HG03064 (cell line): ENCODE results near the gene BRAF.
"Not testable (repeated sequence)": the region's sequence is repeated elsewhere in the genome, so short reads cannot be mapped to it uniquely, and the experiment has no call there.

Source experiments
- ATAC-seq: cut with Tn5 transposase; IDR thresholded peaks from one replicate; pipeline ENCODE4 v1.9.1; 2021; ENCODE audit warnings: low read depth; ENCODE audit not compliant: unreplicated experiment

Gene BRAF

DNA sequence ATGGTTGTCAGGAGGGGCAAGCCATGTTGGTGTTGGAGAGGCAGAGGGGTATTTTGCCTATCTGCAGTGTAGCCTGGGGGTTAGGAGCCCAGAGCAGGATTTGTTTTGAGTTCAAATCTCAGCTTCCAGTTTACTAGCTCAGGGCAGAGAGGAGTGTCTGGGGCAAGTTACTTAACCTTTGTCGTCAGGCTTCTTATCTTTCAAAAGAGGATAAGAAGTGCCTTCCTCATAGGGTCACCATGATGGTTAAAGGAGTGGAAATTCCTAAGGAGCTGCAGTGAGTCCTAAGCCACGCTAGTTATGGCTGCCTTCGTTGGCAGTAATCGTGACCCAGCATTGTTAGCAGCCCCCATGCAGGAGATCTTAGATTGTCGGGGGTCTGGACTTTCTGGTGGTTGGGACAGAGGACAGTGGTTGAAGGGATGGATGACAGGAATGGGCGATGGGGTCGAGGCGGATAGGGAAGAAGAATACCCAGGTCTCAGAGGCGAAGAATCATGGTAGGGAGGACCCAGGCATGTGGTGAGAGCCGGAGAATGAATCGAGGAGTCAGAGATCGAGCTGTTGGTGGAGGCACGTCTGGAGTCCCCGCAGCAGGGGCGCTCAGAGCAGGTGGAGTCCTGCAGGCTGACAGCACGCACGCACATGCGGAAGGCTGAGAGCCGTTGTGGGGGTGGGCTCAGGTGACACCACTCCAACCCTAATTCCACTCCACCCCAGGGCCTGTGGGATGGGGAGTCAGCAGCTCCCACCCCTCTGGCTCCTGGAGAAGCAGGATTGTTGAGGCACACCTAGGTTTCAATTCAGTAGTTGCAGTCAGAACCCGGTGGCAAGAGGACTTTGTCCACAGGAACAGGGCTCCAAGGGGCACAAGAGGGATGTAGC lies 240.4 kb downstream of the BRAF start:
- no peak for ATAC-seq

DNA sequence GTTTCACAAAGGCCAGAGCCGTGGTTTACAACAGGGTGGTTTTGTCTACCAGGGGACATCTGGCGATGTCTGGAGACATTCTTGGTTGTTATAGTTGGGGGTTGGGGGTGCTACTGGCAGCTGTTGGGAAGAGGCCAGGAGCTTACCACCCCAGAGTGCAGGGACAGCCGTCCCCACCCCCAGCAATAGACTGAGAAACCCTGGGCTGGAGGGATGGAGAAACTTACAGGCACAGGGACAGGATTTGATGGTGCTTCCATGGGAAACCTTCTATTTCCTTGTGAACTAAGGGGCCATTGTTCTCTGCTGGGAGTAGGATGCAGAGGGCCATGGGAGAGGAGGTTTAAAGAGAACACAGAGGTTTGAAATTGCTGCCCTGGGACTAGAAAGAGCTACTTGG lies 241.1 kb downstream of the BRAF start:
- ATAC-seq = no peak

DNA sequence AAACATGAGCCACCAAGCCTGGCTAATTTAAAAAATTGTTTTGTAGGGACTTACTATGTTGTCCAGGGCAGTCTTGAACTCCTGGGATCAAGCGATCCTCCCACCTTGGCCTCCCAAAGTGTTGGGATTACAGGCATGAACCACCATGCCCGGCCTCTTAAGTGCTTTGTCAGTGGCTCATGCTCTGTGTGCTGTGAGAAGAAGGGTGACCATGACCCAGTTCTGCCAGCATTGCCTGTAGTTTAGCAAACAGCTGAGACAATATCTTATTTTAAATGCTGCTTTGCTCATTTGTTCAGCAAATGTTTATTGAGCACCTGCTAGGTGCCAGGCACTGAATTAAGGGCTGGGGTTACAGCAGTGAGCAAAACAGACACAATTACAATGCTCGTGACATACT lies 243.0 kb downstream of the BRAF start:
- no peak for ATAC-seq

DNA sequence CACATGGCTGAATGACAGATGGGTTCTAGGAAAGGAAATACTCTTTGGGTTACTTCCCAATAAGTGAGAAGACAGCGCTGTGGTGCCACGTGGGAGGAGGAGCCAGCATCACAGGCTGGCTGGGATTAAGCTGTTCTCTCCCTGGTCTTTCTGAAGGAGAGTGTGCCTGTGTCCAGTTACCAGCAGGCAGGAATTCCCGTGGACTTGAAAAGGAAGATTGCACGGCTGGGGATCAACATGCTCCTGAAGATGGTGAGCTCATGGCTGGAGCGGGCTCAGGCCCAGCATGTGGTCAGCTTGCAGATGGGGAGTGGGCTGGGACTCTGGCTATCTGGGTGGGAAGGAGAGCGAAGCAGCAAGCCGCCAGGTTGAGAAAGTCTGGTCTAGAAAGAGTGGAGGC lies 243.8 kb downstream of the BRAF start:
- ATAC-seq = no peak

DNA sequence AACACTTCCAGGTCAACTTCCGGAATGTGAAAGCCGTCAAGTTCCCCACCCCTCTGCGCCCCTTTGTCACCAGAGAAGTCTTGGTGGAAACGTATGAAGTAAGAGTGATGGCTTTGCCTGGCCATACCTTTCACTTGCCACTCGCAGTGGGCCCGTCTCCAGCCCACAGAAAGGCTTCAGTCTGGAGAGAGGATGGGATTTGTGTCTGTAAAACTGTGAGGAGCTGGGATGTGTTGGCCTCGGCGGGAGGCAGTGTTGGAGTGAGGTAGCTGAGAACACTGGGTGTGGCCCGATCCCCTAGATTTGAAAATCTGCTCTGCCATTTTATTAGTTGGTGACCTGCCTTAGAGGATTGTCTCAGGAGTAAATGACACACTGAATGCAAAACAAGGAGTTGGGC lies 245.5 kb downstream of the BRAF start:
- ATAC-seq = no peak

DNA sequence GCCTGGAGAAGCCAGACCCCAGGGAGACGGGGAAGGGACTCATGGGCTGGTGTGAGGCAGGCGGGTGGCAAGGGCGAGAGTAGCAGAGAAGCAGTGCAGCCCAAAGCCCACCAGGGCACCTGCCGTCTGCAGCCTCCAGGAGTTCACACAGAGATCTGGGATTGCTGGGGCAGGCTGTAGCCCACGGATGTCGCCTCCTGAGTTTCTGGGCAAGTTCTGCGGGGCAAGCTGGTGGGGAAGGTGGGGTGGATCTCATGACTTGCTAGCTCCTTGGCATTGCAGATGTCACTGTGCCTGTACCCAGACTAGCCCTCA lies 246.0 kb downstream of the BRAF start:
- ATAC-seq = no peak

DNA sequence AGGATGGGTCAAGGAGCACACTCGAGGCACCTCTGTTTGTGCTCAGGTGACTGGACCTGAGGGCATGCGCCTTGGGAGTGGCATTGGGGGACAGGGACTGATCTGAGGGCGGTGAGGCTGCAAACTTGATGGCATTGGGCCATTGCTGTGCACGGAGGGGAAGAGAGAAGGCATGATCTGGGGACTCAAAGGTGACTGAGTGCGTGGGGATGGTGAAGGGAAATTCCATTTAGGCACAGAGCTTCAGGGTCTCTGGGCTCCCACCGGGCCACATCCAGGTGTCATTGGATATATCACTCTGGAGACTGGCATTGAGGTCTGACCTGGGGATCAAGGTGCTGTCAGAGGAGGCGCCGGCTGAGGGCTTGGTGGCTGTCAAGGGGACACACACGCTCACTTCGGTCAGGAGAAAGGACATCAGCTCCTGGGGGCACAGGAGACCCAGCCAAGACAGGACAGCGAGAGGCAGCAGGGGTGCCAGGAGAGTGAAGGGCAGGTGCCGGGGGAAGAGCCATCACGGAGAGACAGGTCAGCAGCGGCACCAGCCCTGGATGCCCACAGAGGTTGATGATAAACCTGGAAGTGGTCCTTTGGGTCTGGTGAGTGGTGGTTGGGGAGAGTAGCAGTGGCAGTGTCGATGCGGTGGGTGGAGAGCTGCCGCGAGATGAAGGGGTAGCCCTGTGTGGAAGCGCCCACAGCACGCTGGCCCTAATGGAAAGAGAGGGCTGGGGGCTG lies 246.5 kb downstream of the BRAF start:
- no peak for ATAC-seq

DNA sequence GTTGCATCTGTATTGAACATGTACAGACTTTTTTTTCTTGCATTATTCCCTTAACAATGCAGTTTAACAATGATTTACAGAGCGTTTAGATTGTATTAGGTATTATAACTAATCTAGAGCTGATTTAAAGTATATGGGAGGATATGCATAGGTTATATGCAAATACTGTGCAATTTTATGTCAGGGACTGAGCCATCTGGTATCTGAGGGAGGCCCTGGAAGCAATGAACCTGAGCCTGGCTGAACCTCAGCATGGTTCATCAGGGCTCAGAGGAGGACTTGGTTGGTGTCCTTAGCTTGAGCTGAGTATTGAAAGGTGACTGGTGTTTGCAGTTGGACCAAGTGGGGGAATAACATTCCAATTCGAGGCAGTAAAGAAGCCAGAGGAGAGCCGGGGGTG lies 247.2 kb downstream of the BRAF start:
- no peak for ATAC-seq

DNA sequence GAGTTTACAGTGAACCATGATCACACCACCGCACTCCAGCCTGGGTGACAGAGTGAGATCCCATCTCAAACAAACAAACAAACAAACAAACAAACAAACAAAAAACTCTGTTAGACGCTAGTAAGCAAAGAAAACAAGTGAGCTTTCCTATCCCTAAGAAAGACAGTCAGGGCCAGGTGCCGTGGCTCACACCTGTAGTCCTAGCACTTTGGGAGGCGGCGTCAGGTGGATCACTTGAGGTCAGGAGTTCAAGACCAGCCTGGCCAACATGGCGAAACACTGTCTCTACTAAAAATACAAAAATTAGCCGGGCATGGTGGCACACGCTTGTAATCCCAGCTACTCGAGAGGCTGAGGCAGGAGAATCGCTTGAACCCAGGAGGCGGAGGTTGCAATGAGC lies 247.8 kb downstream of the BRAF start:
- ATAC-seq = not testable (repeated sequence)

DNA sequence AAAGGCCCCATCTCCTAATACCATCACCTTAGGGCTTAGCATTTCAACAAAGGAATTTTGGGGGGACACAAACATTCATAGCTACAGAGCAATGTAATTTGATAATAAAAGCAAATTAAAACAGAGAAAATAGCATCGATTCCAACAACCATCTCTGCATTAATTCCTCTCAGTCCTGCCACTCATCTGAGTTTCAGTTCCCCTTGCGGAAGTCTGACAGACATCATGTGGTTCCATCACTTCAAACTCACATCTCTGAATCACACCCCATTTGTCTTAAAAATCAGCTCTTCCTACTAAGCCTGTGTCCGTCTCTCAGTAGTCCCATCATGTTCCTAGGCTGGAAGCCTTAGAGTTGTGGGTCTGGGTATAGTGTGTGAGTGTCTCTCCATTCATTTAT lies 248.4 kb downstream of the BRAF start:
- peak; percentile 48 for ATAC-seq

DNA sequence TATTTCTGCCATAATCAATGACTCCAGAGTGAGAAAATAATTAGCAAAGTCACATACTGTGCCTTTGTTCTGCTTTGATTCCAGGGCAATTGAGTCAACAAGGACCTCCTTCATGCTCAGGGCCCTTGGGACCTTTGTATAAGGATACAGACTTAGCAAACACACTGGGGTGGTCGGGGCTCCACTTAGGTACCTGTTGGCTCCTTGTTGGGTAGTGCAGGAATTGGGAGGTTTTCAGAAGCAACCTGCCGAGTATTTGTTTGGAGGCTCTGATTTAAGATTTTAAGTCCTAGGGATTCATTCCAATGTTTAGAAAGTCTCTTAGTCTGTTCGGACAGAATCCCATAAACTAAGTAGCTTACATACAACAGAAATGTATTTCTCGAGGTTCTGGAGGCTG lies 249.0 kb downstream of the BRAF start:
- no peak for ATAC-seq

DNA sequence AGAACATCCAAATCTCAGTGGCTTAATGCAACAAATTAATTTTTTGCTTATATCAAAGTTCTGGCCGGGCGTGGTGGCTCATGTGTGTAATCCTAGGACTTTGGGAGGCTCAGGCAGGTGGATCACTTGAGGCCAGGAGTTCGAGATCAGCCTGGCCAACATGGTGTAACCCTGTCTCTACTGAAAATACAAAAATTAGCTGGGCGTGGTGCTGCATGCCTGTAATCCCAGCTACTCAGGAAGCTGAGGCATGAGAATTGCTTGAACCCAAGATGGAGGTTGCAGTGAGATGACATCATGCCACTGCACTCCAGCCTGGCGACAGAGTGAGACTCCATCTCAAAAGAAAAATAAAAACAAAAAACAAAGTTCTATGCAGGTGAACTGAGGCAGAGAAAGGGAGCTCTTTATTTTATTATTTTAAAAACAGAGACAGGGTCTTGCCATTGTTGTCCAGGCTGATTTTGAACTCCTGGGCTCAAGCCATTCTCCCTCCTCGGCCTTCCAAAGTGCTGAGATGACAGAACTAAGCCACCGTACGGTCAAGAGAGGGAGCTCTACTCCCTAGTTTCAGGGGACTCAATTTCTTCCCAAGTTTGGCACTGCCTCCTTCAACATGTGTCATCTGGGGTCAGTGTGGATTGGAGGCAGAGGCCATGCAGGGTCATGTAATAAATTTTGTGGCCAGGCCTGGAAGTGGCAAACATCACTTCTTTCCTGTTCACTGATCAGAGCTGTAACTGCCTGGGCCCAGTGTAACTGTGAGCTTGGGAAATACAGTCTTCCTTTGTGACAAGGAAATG lies 249.6 kb downstream of the BRAF start:
- ATAC-seq = no peak

DNA sequence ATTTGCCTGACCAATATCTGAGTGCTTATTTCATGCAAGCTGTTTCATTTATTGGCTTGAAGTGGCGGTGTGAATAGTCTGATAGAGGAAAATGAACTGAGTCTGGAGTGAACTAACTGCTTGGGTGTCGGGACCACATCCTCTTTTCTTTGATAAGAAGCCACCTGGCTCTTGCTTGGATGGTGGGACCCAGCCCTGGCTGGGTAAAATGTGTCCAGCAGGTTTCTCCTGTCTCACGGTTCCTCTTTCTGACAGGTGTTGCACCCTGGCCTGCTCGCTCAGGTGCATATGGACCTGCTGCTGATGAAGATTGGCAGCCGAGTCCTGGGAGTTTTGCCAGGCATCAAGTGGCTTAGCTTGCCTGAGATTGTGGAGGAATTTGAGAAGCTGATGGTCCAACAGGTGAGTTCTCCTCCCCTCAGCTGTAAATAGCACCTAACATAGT lies 250.4 kb downstream of the BRAF start:
- no peak for ATAC-seq

DNA sequence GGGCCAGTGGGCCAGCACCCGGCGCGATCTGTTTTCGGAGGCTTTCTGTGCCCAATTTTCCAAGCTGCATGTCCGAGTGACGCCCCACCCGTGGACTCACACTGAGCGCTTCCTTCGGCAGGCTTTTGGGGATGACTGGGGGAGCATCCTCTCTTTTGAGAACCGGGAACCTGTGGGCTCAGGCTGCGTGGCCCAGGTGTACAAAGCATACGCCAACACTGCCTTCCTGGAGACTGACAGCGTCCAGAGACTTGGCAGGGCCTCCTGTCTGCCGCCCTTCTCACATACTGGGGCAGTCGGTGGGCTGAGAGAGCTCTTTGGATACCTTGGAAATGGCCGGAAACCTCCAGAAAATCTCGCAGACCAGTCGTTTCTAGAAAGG lies 251.0 kb downstream of the BRAF start:
- no peak for ATAC-seq

DNA sequence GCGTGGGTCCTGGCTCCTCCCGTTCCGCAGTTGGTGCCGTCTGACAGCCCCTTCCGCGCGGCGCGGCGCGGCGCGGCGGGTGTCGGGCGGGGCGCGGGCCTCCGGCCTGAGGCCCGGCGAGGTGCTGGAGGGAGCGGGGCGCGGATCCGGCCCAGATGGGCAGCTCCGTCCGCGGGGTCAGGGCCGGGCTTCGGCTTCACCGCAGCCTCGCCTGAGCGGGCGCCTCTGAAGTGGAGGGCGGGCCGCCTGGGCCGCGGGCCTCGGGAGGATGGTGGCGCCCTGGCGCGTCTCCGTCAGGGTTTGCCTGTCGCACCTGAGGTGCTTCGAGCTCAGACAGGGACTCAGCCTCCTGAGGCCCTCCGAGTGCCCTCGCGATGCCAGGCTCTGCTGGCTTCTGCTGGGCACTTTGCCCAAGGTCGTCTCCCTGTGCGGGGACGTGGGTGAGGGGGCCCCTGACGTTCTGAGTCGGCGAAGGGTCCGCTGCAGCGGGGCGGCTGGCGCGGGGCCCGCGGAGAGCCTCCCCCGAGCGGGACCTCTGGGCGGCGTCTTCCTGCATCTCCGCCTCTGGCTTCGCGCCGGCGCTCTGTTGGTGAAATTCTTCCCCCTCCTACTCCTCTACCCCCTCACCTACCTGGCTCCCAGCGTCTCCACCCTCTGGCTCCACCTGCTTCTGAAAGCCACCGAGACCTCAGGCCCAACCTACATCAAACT lies 251.5 kb downstream of the BRAF start:
- ATAC-seq = peak; percentile 47

DNA sequence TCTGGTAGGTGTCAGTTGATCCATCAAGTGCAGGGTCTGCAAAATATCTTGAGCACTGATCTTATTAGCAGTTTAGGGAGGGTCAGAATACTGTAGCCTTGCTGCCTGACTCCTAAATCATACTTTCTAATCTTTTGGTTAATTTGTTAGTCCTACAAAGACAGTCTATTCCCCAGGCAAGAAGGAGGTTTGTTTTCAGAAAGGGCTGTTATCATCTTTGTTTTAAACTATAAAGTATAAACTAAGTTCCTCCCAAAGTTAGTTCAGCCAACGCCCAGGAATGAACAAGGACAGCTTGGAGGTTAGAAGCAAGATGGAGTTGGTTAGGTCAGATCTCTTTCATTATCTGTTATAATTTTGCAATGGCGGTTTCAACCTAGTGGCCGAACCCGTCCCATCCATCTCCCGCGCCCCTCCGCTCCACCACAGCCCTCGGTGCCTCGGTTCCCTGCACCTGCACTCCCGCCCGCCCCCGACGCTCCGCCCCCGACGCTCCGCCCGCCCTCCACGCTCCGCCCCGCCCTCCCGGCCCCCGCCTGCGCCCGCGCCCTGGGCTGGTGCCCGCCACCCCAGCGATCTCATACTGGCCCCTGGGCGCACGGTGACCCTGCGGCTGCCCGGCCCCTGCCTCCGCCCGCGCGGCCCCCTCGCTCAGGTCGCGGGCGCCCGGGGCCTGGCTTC lies 252.2 kb downstream of the BRAF start, which contains the start of gene ADCK2:
ADCK2 (plus strand) TSS at position 564 of the 681 bp plus-strand sequence. CDS start 386 bp downstream, outside the sequence.
- peak; percentile 50 for ATAC-seq

DNA sequence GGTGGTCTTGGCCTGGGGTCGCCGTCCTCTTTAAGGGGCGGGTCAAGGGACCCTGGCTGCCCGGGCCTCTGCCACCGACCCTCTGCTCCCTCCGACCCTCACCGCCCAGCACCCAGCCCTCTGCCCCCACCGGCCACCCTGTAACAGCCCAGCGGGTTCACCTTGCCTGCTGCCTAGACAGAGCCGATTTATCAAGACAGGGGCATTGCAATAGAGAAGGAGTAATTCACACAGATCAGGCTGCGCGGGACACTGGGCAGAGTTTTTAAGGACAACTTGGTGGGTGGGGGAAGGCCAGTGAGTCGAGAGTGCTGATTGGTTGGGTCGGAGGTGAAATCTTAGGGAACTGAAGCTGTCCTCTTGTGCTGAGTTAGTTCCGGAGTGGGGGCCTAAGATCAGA lies 252.8 kb downstream of the BRAF start:
- ATAC-seq = no peak

DNA sequence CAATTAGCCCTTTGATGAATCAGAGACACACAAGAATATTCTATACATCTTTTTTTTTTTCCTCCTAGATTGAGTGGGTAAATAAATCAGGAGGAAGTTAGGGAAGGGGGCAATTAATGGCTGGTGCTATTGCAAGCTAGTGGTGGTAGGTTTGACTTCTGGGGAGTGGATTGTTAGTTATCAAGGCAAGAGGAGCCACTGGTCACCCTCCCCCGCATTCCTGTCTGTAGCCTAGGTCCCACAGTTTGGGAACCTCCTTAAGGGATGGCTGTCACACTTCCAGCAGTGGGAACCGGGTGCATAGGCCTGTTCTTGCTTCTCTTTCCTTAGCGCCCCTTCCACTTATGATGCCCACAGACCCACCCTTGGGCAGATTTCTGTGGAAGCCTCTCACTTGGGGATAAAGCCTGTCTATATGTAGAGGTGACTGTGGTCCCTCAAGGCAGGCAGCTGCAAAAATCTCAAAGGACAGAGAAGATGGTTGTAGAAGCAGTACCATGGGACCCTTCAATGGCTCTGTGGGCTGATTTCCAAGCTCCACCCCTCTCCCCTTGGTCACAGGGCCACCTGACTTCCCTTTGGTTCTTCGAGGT lies 254.3 kb downstream of the BRAF start:
- ATAC-seq = no peak

DNA sequence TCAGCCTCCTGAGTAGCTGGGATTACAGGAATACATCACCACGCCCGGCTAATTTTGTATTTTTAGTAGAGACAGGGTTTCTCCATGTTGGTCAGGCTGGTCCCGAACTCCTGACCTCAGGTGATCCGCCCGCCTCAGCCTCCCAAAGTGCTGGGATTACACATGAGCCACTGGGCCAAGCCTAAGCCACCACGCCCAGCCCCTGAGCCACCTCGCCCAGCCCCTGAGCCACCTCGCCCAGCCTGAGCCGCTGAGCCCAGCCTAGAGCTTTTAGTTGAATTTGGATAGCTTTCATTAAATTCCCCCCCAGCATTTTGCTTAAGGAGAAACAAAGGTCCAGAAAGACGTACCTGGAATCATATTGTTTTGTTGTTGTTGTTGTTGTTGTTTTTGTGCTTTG lies 254.9 kb downstream of the BRAF start:
- ATAC-seq = not testable (repeated sequence)

DNA sequence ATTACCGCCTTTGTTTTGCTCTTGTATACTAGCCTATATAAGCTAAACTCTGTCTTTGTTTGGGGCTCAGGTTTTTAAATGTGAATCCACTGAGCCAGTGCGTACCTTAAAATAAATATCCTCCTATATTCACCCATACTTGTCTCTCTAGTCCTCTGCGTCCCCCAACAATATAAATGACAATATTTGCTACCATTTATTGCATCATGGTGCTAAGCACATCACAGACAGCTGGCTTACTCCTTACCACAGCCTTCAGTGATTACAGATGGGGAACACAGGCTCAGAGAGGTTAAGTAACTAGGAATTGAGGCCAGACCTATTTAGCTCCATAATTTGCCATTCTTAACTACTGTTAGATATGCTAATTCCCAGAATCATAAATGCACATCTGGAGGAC lies 255.4 kb downstream of the BRAF start:
- no peak for ATAC-seq
